ENCODE results near the gene CADPS2.
A peak's percentile ranks its signal among the peaks of the same experiment; 100 is the strongest.

Gene CADPS2

GRCh38 chr7:122803323-122803722 lies 82.9 kb downstream of the CADPS2 start:
- peak; percentile 49 for TF ChIP-seq CTCF (IDR thresholded peaks at IDR 0.05; ENCODE audit: low read depth, low read length, missing control alignments)
- peak; percentile 23 for DNase-seq (ENCODE audit: low read depth)
- H3K4me3 ChIP-seq (ENCODE audit: low read depth, low read length): no peak overlapping the region
- in situ Hi-C loops (cut with HindIII; ENCODE audit: low sequenced_read_pairs): no loop called here

GRCh38 chr7:122802301-122802751 lies 83.9 kb downstream of the CADPS2 start:
- DNase-seq (ENCODE audit: low read depth): no peak
- no peak for TF ChIP-seq CTCF (IDR thresholded peaks at IDR 0.05; ENCODE audit: low read depth, low read length, missing control alignments)
- no peak overlapping the region for H3K4me3 ChIP-seq (ENCODE audit: low read depth, low read length)
- in situ Hi-C loops (cut with HindIII; ENCODE audit: low sequenced_read_pairs): no loop called here

DNA sequence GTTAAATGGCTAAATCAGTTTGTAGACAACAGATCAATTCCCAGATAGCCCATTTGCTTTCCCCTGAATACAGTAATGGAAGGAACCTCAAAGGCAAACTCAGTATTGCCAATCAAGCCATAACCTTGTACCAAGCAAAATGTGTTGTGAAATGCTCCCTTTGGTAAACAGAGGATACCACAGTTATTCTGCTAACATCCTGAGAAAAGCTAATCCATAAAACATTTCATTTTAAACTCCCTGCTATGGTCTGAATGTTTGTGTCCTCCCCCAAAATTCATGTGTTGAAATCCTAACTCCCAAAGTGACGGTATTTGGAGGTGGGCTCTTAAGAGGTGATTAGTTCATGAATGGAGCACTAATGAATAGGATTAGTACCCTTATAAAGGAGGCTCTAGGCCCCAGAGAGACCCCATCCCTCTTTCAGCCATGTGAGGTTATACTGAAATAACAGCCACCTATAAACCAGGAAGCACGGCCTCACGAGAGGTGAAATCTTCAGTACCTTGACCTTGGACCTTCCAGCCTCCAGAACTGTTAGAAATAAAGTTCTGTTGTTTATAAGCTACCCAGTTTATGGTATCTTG lies 94.2 kb downstream of the CADPS2 start:
- TF ChIP-seq CTCF (IDR thresholded peaks at IDR 0.05; ENCODE audit: low read depth, low read length, missing control alignments): no peak
- in situ Hi-C loops (cut with HindIII; ENCODE audit: low sequenced_read_pairs): no loop called here
- H3K4me3 ChIP-seq (ENCODE audit: low read depth, low read length): no peak overlapping the region
- DNase-seq (ENCODE audit: low read depth): no peak

GRCh38 chr7:122790591-122790990 lies 95.7 kb downstream of the CADPS2 start:
- in situ Hi-C loops (cut with HindIII; ENCODE audit: low sequenced_read_pairs): no loop called here
- TF ChIP-seq CTCF (IDR thresholded peaks at IDR 0.05; ENCODE audit: low read depth, low read length, missing control alignments): no peak
- H3K4me3 ChIP-seq (ENCODE audit: low read depth, low read length): no peak overlapping the region
- DNase-seq (ENCODE audit: low read depth): no peak

GRCh38 chr7:122790132-122790531 lies 96.1 kb downstream of the CADPS2 start:
- DNase-seq (ENCODE audit: low read depth): no peak
- in situ Hi-C loops (cut with HindIII; ENCODE audit: low sequenced_read_pairs): no loop called here
- no peak for TF ChIP-seq CTCF (IDR thresholded peaks at IDR 0.05; ENCODE audit: low read depth, low read length, missing control alignments)
- no peak overlapping the region for H3K4me3 ChIP-seq (ENCODE audit: low read depth, low read length)

- no peak for DNase-seq (ENCODE audit: low read depth)
- in situ Hi-C loops (cut with HindIII; ENCODE audit: low sequenced_read_pairs): no loop called here
- no peak for TF ChIP-seq CTCF (IDR thresholded peaks at IDR 0.05; ENCODE audit: low read depth, low read length, missing control alignments)
- no peak overlapping the region for H3K4me3 ChIP-seq (ENCODE audit: low read depth, low read length)
Measured at GRCh38 chr7:122789156-122789555, 97.1 kb downstream of the CADPS2 start.
